GM12864 (cell line): ENCODE measurements around the gene HSPA9.
A peak's percentile ranks its signal among the peaks of the same experiment; 100 is the strongest.

Experiments
- DNase-seq: peaks from one replicate; pipeline ENCODE4 v3.0.0-alpha.2; 2011; ENCODE audit warnings: low read depth
- H3K4me3 ChIP-seq: 2 replicates; pipeline ENCODE4 v1.5.1; 2011; ENCODE audit warnings: mild to moderate bottlenecking, low read depth, low read length, control low read depth
- CTCF ChIP-seq: IDR thresholded peaks from 2 replicates; pipeline ENCODE4 v1.5.1; 2011; ENCODE audit warnings: low read depth, mild to moderate bottlenecking, moderate library complexity, low read length, control low read depth, inconsistent platforms; ENCODE audit errors: missing control alignments

The HSPA9 gene

GRCh38 chr5:138542180-138542955 lies 32.8 kb downstream of the HSPA9 start:
- TF ChIP-seq CTCF, result peak; percentile 22
- no peak for DNase-seq
- H3K4me3 ChIP-seq, result peak overlapping the region; percentile 72

- no peak for TF ChIP-seq CTCF
- peak overlapping the region; percentile 72 for H3K4me3 ChIP-seq
- DNase-seq, result no peak
Observed at GRCh38 chr5:138541511-138542179, 33.6 kb downstream of the HSPA9 start.

- no peak for DNase-seq
- no peak overlapping the region for H3K4me3 ChIP-seq
- TF ChIP-seq CTCF, result no peak
Observed at GRCh38 chr5:138539791-138540190, 35.4 kb downstream of the HSPA9 start.

- DNase-seq, result no peak
- no peak overlapping the region for H3K4me3 ChIP-seq
- TF ChIP-seq CTCF, result no peak
Observed at GRCh38 chr5:138538943-138539627, 36.1 kb downstream of the HSPA9 start.

- TF ChIP-seq CTCF, result peak; percentile 37
- no peak overlapping the region for H3K4me3 ChIP-seq
- no peak for DNase-seq
Observed at GRCh38 chr5:138536665-138537315, 38.4 kb downstream of the HSPA9 start.

GRCh38 chr5:138536215-138536614 lies 39.0 kb downstream of the HSPA9 start:
- TF ChIP-seq CTCF, result no peak
- no peak for DNase-seq
- H3K4me3 ChIP-seq, result no peak overlapping the region
